Right lobe of liver (tissue), 4 donors: ENCODE data around the gene CPO.

ENCODE experiments used
- CTCF ChIP-seq, 4 donors: fragments of 200-600 bp in 3 of 4; fragments of 450-650 bp in 1 of 4; IDR thresholded peaks; one replicate each; pipeline versions ENCODE4 v1.5.1 to v1.8.0; 2016 to 2022; ENCODE audit warnings: antibody characterized with exemption in 4 of 4, mild to moderate bottlenecking in 2 of 4
- POLR2A ChIP-seq: fragments of 450-650 bp; IDR thresholded peaks from one replicate; pipeline ENCODE4 v1.6.1; 2017; ENCODE audit warnings: antibody characterized with exemption, mild to moderate bottlenecking
- donor health status: DM: no; HTN: no; CAD: no.
- donor health status: DM: no; HTN: no; CAD: no.
- donor health status: DM: no; HTN: yes; CAD: no.

- no peak for TF ChIP-seq CTCF (IDR thresholded peaks at IDR 0.05)
- TF ChIP-seq POLR2A: no peak
Measured at GRCh38 chr2:206993964-206994363, 54.6 kb downstream of the CPO start.
